GM23338 (cell line): ENCODE data around the gene PLA2G6. TPM values are rescaled to one million over a fixed set of nuclear protein-coding genes. Genes with fewer than 3 reads are reported as not detected.
"Not testable (repeated sequence)": the region's sequence is repeated elsewhere in the genome, so short reads cannot be mapped to it uniquely, and the experiment has no call there.

Source experiments
- ATAC-seq: fragments of 200-7000 bp; cut with Tn5 transposase; 3 replicates; pipeline ENCODE4 v1.9.1; 2020
- DNase-seq: peaks from one replicate; pipeline ENCODE4 v3.0.0-alpha.2; 2015; ENCODE audit warnings: low spot score
- H2AFZ ChIP-seq: fragments of 200-600 bp; sonication (generic); 2 replicates; pipeline ENCODE4 v1.8.0; 2016; ENCODE audit warnings: antibody characterized with exemption, mild to moderate bottlenecking, moderate library complexity
- H3F3A ChIP-seq: fragments of 200-600 bp; sonication (generic); replicated peaks from 2 replicates; pipeline ENCODE4 v1.8.0; 2017; ENCODE audit warnings: antibody characterized with exemption, mixed run types, low read depth
- H3K27ac ChIP-seq: fragments of 200-600 bp; sonication (generic); 2 replicates; pipeline ENCODE4 v1.6.1; 2016; ENCODE audit warnings: low read depth
- H3K27me3 ChIP-seq: fragments of 200-600 bp; sonication (generic); 2 replicates; pipeline ENCODE4 v1.8.0; 2016; ENCODE audit warnings: mild to moderate bottlenecking, mixed run types, moderate library complexity; ENCODE audit not compliant: insufficient read depth
- H3K36me3 ChIP-seq: fragments of 200-600 bp; sonication (generic); 2 replicates; pipeline ENCODE4 v1.8.0; 2016; ENCODE audit warnings: mild to moderate bottlenecking; ENCODE audit not compliant: insufficient read depth
- H3K4me1 ChIP-seq: fragments of 200-600 bp; sonication (generic); 2 replicates; pipeline ENCODE4 v1.8.0; 2016; ENCODE audit warnings: mild to moderate bottlenecking, moderate library complexity; ENCODE audit not compliant: insufficient read depth
- H3K4me2 ChIP-seq: fragments of 200-600 bp; sonication (generic); 2 replicates; pipeline ENCODE4 v1.7.1; 2017; ENCODE audit warnings: mixed run types
- H3K4me3 ChIP-seq: fragments of 200-600 bp; sonication (generic); 2 replicates; pipeline ENCODE4 v1.6.1; 2016; ENCODE audit warnings: mixed run types
- H3K79me2 ChIP-seq: fragments of 200-600 bp; sonication (generic); replicated peaks from 2 replicates; pipeline ENCODE4 v1.8.0; 2017; ENCODE audit warnings: mild to moderate bottlenecking; ENCODE audit not compliant: insufficient read depth
- H3K9me2 ChIP-seq: fragments of 200-600 bp; sonication (generic); 2 replicates; pipeline ENCODE4 v1.8.0; 2017; ENCODE audit not compliant: insufficient read depth
- H4K20me1 ChIP-seq: fragments of 200-600 bp; sonication (generic); replicated peaks from 2 replicates; pipeline ENCODE4 v1.8.0; 2017; ENCODE audit warnings: mild to moderate bottlenecking; ENCODE audit not compliant: insufficient read depth
- H3K27ac Mint-ChIP-seq: 2 replicates; pipeline ENCODE4 v1.8.0; 2020; ENCODE audit warnings: inconsistent platforms, mild to moderate bottlenecking, moderate library complexity, mixed read lengths
- H3K27me3 Mint-ChIP-seq: 3 replicates; pipeline ENCODE4 v1.8.0; 2022; ENCODE audit warnings: low read depth, mild to moderate bottlenecking, moderate library complexity, mixed read lengths, inconsistent platforms; ENCODE audit not compliant: insufficient read depth, poor library complexity
- H3K36me3 Mint-ChIP-seq: 3 replicates; pipeline ENCODE4 v1.8.0; 2021; ENCODE audit warnings: low read depth, mild to moderate bottlenecking, inconsistent platforms, moderate library complexity, mixed read lengths
- H3K4me1 Mint-ChIP-seq: 3 replicates; pipeline ENCODE4 v1.8.0; 2020; ENCODE audit warnings: mild to moderate bottlenecking, inconsistent platforms, mixed read lengths
- H3K4me3 Mint-ChIP-seq: 3 replicates; pipeline ENCODE4 v1.8.0; 2021; ENCODE audit warnings: moderate library complexity, mild to moderate bottlenecking, inconsistent platforms, mixed read lengths
- H3K9me3 Mint-ChIP-seq: 3 replicates; pipeline ENCODE4 v1.8.0; 2020; ENCODE audit warnings: moderate library complexity, mild to moderate bottlenecking, inconsistent platforms, mixed read lengths
- CTCF ChIP-seq, 2 experiments: fragments of 200-600 bp in 1 of 2; sonication (generic) in 1 of 2; conservative IDR thresholded peaks; 2 replicates each; pipeline versions ENCODE4 v1.5.1 to v1.6.1; 2016 to 2017; ENCODE audit warnings: antibody characterized with exemption in 2 of 2, low read depth in 2 of 2, mild to moderate bottlenecking in 2 of 2, moderate library complexity in 1 of 2
- NANOG ChIP-seq: IDR thresholded peaks from 2 replicates; pipeline ENCODE4 v1.6.1; 2016; ENCODE audit warnings: antibody characterized with exemption, borderline replicate concordance
- POLR2AphosphoS5 ChIP-seq: IDR thresholded peaks from 2 replicates; pipeline ENCODE4 v1.6.1; 2016; ENCODE audit warnings: antibody characterized with exemption, low read depth
- REST ChIP-seq: IDR thresholded peaks from one replicate; pipeline ENCODE4 v1.6.1; 2018; ENCODE audit warnings: antibody characterized with exemption; ENCODE audit not compliant: unreplicated experiment
- polyA plus RNA-seq: library from polyadenylated mRNA; unstranded; fragments of >200 nt; fragmentation: Nextera tagmentation; extraction: Ambion mirVana; gene quantifications from 2 replicates; pipeline ENCODE4 v1.2.1, GENCODE V29; 2016
- total RNA-seq: library from RNA; depleted of rRNA; stranded (reverse); fragments of >200 nt; shearing (Covaris generic); gene quantifications from 2 replicates; pipeline ENCODE4 v1.2.3, GENCODE V29; 2014

Gene PLA2G6
- total and polyA plus RNA-seq, 2 experiments from 2014 or later: 4.5 to 12.6 TPM

GRCh38 chr22:38180841-38181452, 683 bp downstream of the PLA2G6 start:
- Mint-ChIP-seq H3K4me3 (peak overlapping the region; percentile 85), H3K9me3 (no peaks in the 10 kb centered on the region; the same call in 2 of the 3 replicates), H3K27ac (peak overlapping the region; percentile 100), H3K36me3 (peaks cover 5% of the 10 kb centered on the region; the same call in 2 of the 3 replicates), H3K27me3 (peaks cover 16% of the 10 kb centered on the region), H3K4me1 (peaks cover 32% of the 10 kb centered on the region)
- Histone ChIP-seq H4K20me1 (no peaks in the 10 kb centered on the region), H3K4me1 (peaks cover 15% of the 10 kb centered on the region), H3K27ac (peak overlapping the region; percentile 94), H3K9me2 (no peaks in the 10 kb centered on the region), H3K27me3 (no peaks in the 10 kb centered on the region), H3F3A (peaks cover 8% of the 10 kb centered on the region; the same call in 1 of the 2 replicates), H3K79me2 (no peaks in the 10 kb centered on the region), H3K36me3 (no peaks in the 10 kb centered on the region), H3K4me3 (peak overlapping the region; percentile 58), H3K4me2 (peak overlapping the region; percentile 80), H2AFZ (peak overlapping the region; percentile 12; the same call in 1 of the 2 replicates)
- TF ChIP-seq CTCF (conservative IDR thresholded peaks at IDR 0.05; ENCODE audit: low read depth in 2 of 2): peak in 1 of 2 experiments; percentile 37; a peak in 2 of 4 replicates
- no peak for TF ChIP-seq NANOG
- no peak for TF ChIP-seq REST
- 0 out of 2 replicates have a peak, but pooled peaks have one; percentile 3 for TF ChIP-seq POLR2AphosphoS5
- ATAC-seq (peak; percentile 10), DNase-seq (peak; percentile 49)

GRCh38 chr22:38178605-38178937, 3.1 kb downstream of the PLA2G6 start:
- H3K4me3 ChIP-seq, H3F3A ChIP-seq, H3K36me3 ChIP-seq, H3K9me2 ChIP-seq, H4K20me1 ChIP-seq, H3K9me3 Mint-ChIP-seq, ATAC-seq, H3K27me3 ChIP-seq, H3K4me2 ChIP-seq, H3K4me3 Mint-ChIP-seq, H3K36me3 Mint-ChIP-seq, H3K27ac ChIP-seq, H3K79me2 ChIP-seq, DNase-seq, H3K27ac Mint-ChIP-seq, H2AFZ ChIP-seq: not testable (repeated sequence)
- peaks cover 20% of the 10 kb centered on the region for H3K27me3 Mint-ChIP-seq
- H3K4me1 ChIP-seq: peaks cover 15% of the 10 kb centered on the region
- H3K4me1 Mint-ChIP-seq: peaks cover 28% of the 10 kb centered on the region
